Liver (tissue), 9 donors: ENCODE results near the gene TTLL5. TPM values are rescaled to one million over a fixed set of nuclear protein-coding genes. Genes with fewer than 3 reads are reported as not detected.

ENCODE experiments used
- DNase-seq: peaks from one replicate; pipeline ENCODE4 v3.0.0-alpha.2; 2017; ENCODE audit warnings: low spot score
- H3K27ac ChIP-seq, 2 donors: one replicate each; pipeline ENCODE4 v1.7.0; 2013; ENCODE audit warnings: inconsistent platforms in 2 of 2, low read length in 2 of 2, control low read depth in 1 of 2, low read depth in 1 of 2, mild to moderate bottlenecking in 1 of 2
- H3K27me3 ChIP-seq, 4 donors: one replicate each; pipeline versions ENCODE4 v1.6.1 to v1.7.0; 2013; ENCODE audit warnings: low read length in 3 of 4, inconsistent platforms in 1 of 4, mild to moderate bottlenecking in 1 of 4, moderate library complexity in 1 of 4; ENCODE audit not compliant: control insufficient read depth in 4 of 4, insufficient read depth in 4 of 4
- H3K36me3 ChIP-seq, 4 donors: one replicate each; pipeline versions ENCODE4 v1.6.1 to v1.7.0; 2013; ENCODE audit warnings: low read length in 3 of 4, mild to moderate bottlenecking in 3 of 4, low read depth in 1 of 4, moderate library complexity in 1 of 4; ENCODE audit not compliant: control insufficient read depth in 4 of 4, insufficient read depth in 3 of 4
- H3K4me1 ChIP-seq, 4 donors: one replicate each; pipeline versions ENCODE4 v1.6.1 to v1.7.0; 2013; ENCODE audit warnings: low read length in 3 of 4, mild to moderate bottlenecking in 3 of 4, moderate library complexity in 1 of 4; ENCODE audit not compliant: control insufficient read depth in 4 of 4, insufficient read depth in 4 of 4
- H3K4me3 ChIP-seq, 3 donors: one replicate each; pipeline versions ENCODE4 v1.6.1 to v1.7.0; 2013; ENCODE audit warnings: low read length in 3 of 3, control low read depth in 1 of 3, low read depth in 1 of 3, mild to moderate bottlenecking in 1 of 3
- H3K9ac ChIP-seq, 2 donors: one replicate each; pipeline ENCODE4 v1.7.0; 2013; ENCODE audit warnings: low read length in 2 of 2, mild to moderate bottlenecking in 2 of 2, moderate library complexity in 2 of 2, control low read depth in 1 of 2, low read depth in 1 of 2
- H3K9me3 ChIP-seq, 4 donors: one replicate each; pipeline versions ENCODE4 v1.6.1 to v1.7.0; 2013; ENCODE audit warnings: low read length in 3 of 4; ENCODE audit not compliant: control insufficient read depth in 4 of 4
- ATF3 ChIP-seq: IDR thresholded peaks from 2 replicates; pipeline ENCODE4 v1.6.1; 2016; ENCODE audit warnings: antibody characterized with exemption
- EGR1 ChIP-seq, 2 donors: IDR thresholded peaks; 2 replicates each; pipeline ENCODE4 v1.6.1; 2016 to 2018; ENCODE audit warnings: antibody characterized with exemption in 2 of 2, low read depth in 2 of 2
- FOXA1 ChIP-seq: IDR thresholded peaks from 2 replicates; pipeline ENCODE4 v1.6.1; 2016; ENCODE audit warnings: antibody characterized with exemption
- FOXA2 ChIP-seq: IDR thresholded peaks from 2 replicates; pipeline ENCODE4 v1.6.1; 2016; ENCODE audit warnings: antibody characterized with exemption
- GABPA ChIP-seq, 2 donors: IDR thresholded peaks in 1 of 2; conservative IDR thresholded peaks in 1 of 2; 2 replicates each; pipeline ENCODE4 v1.6.1; 2016; ENCODE audit warnings: antibody characterized with exemption in 2 of 2, mild to moderate bottlenecking in 1 of 2, moderate library complexity in 1 of 2
- HNF4A ChIP-seq, 2 donors: conservative IDR thresholded peaks; 2 replicates each; pipeline ENCODE4 v1.6.1; 2016; ENCODE audit warnings: antibody characterized with exemption in 2 of 2, mild to moderate bottlenecking in 2 of 2
- HNF4G ChIP-seq: IDR thresholded peaks from 2 replicates; pipeline ENCODE4 v1.6.1; 2016; ENCODE audit warnings: antibody characterized with exemption
- JUND ChIP-seq, 2 donors: IDR thresholded peaks; 2 replicates each; pipeline ENCODE4 v1.6.1; 2016; ENCODE audit warnings: antibody characterized with exemption in 2 of 2
- RAD21 ChIP-seq, 2 donors: IDR thresholded peaks; 2 replicates each; pipeline ENCODE4 v1.6.1; 2016; ENCODE audit warnings: antibody characterized with exemption in 2 of 2, mild to moderate bottlenecking in 2 of 2
- RXRA ChIP-seq, 2 donors: IDR thresholded peaks; 2 replicates each; pipeline ENCODE4 v1.6.1; 2017 to 2018; ENCODE audit warnings: antibody characterized with exemption in 2 of 2, mild to moderate bottlenecking in 1 of 2
- SP1 ChIP-seq: IDR thresholded peaks from 2 replicates; pipeline ENCODE4 v1.6.1; 2018; ENCODE audit warnings: antibody characterized with exemption, mild to moderate bottlenecking
- TAF1 ChIP-seq: conservative IDR thresholded peaks from 2 replicates; pipeline ENCODE4 v1.6.1; 2016; ENCODE audit warnings: antibody characterized with exemption, mild to moderate bottlenecking
- YY1 ChIP-seq: IDR thresholded peaks from 2 replicates; pipeline ENCODE4 v1.6.1; 2016; ENCODE audit warnings: antibody characterized with exemption, mild to moderate bottlenecking
- ZBTB33 ChIP-seq: IDR thresholded peaks from 2 replicates; pipeline ENCODE4 v1.6.1; 2016; ENCODE audit warnings: antibody characterized with exemption
- WGBS: extraction: QIAGEN DNeasy Blood & Tissue Kit; methylation state at CpG from one replicate; pipeline ENCODE4 v1.1.7; 2013; 5-methylcytosine and 5-hydroxymethylcytosine counted together
- polyA plus RNA-seq, 2 donors: library from polyadenylated mRNA; stranded (reverse) in 1 of 2; unstranded in 1 of 2; fragments of 200-250 nt in 1 of 2; fragments of >200 nt in 1 of 2; fragmentation: Nextera tagmentation in 1 of 2; extraction: Ambion mirVana in 1 of 2; gene quantifications; one replicate each; pipeline versions ENCODE4 v1.2.1 to v1.2.3, GENCODE V29; 2013 to 2015
- total RNA-seq, 2 donors: library from RNA; depleted of rRNA; stranded (reverse); fragments of >200 nt; gene quantifications; one replicate each; pipeline ENCODE4 v1.2.3, GENCODE V29; 2014
- TF ChIP-seq, protein P1 (sequence below): IDR thresholded peaks from 2 replicates; pipeline ENCODE4 v1.6.1; 2016; ENCODE audit warnings: antibody characterized with exemption, mild to moderate bottlenecking
- donor health status: healthy.
- donor health status: healthy.
- donor health status: healthy.
- donor health status: healthy.
- donor health status: healthy.

Gene TTLL5
- total and polyA plus RNA-seq, 4 donors: 4.3 to 14.2 (median 9.8) TPM

DNA sequence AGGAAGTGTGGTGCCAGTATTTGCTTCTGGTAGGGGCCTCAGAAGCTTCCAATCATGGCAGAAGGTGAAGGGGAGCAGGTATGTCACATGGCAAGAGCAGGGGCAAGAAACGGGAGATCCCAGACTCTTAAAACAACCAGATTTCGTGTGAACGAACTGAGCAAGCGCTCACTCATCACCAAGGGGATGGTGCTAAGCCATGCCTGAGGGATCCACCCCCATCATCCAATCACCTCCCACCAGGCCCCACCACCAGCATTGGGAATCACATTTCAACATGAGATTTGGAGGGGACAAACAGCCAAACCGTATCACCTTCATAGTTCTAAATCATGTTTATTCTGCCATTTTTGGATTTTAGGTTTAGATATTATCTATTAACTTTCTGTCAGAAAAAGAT lies 179.9 kb downstream of the TTLL5 start:
- H3K4me1 ChIP-seq: no peaks in the 10 kb centered on the region
- H3K9ac ChIP-seq: no peak overlapping the region
- H3K27me3 ChIP-seq: no peaks in the 10 kb centered on the region
- no peak for DNase-seq
- H3K27ac ChIP-seq: no peak overlapping the region
- no peaks in the 10 kb centered on the region for H3K36me3 ChIP-seq
- H3K4me3 ChIP-seq: no peak overlapping the region
- no peak for TF ChIP-seq EGR1 (IDR thresholded peaks at IDR 0.05; ENCODE audit: low read depth in 2 of 2)
- WGBS: 97% methylated on average over 5 of the region's 5 CpGs
- H3K9me3 ChIP-seq: no peaks in the 10 kb centered on the region

DNA sequence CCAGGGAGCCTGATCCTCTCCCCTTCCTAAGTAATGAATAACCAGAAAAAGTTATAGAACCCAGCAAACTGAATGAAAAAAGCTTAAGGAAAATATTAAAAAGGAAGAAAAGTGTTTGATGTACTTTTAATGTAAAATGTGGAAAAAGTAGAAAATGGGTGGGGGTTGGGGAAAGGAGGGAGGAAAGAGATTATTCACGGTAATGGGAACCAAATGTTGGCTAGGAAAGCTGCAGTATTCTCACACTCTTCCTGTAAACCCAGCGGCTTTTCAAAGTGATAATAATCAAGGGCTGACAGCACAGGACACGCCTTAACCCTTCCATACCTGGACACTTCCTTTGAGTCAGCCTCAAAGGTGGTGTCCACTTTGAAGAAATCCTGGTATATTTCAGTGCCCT lies 181.5 kb downstream of the TTLL5 start:
- Histone ChIP-seq H3K27ac (no peak overlapping the region), H3K36me3 (peaks cover 0 to under 1% (median 0%) of the 10 kb centered on the region in 4 donors), H3K4me1 (no peaks in the 10 kb centered on the region), H3K27me3 (no peaks in the 10 kb centered on the region), H3K9ac (no peak overlapping the region), H3K9me3 (no peaks in the 10 kb centered on the region), H3K4me3 (no peak overlapping the region)
- WGBS: 53% methylated on average over 3 of the region's 3 CpGs
- TF ChIP-seq JUND (IDR thresholded peaks at IDR 0.05) (no peak), EGR1 (IDR thresholded peaks at IDR 0.05; ENCODE audit: low read depth in 2 of 2) (no peak), GABPA (IDR thresholded peaks at IDR 0.05 in 1 of 2, conservative IDR thresholded peaks at IDR 0.05 in 1 of 2) (no peak), RXRA (IDR thresholded peaks at IDR 0.05) (no peak), RAD21 (IDR thresholded peaks at IDR 0.05) (no peak), HNF4A (conservative IDR thresholded peaks at IDR 0.05) (no peak), ATF3 (no peak), YY1 (no peak), FOXA1 (no peak)
- TF ChIP-seq, protein P1, sequence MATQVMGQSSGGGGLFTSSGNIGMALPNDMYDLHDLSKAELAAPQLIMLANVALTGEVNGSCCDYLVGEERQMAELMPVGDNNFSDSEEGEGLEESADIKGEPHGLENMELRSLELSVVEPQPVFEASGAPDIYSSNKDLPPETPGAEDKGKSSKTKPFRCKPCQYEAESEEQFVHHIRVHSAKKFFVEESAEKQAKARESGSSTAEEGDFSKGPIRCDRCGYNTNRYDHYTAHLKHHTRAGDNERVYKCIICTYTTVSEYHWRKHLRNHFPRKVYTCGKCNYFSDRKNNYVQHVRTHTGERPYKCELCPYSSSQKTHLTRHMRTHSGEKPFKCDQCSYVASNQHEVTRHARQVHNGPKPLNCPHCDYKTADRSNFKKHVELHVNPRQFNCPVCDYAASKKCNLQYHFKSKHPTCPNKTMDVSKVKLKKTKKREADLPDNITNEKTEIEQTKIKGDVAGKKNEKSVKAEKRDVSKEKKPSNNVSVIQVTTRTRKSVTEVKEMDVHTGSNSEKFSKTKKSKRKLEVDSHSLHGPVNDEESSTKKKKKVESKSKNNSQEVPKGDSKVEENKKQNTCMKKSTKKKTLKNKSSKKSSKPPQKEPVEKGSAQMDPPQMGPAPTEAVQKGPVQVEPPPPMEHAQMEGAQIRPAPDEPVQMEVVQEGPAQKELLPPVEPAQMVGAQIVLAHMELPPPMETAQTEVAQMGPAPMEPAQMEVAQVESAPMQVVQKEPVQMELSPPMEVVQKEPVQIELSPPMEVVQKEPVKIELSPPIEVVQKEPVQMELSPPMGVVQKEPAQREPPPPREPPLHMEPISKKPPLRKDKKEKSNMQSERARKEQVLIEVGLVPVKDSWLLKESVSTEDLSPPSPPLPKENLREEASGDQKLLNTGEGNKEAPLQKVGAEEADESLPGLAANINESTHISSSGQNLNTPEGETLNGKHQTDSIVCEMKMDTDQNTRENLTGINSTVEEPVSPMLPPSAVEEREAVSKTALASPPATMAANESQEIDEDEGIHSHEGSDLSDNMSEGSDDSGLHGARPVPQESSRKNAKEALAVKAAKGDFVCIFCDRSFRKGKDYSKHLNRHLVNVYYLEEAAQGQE: no peak
- no peak for DNase-seq

DNA sequence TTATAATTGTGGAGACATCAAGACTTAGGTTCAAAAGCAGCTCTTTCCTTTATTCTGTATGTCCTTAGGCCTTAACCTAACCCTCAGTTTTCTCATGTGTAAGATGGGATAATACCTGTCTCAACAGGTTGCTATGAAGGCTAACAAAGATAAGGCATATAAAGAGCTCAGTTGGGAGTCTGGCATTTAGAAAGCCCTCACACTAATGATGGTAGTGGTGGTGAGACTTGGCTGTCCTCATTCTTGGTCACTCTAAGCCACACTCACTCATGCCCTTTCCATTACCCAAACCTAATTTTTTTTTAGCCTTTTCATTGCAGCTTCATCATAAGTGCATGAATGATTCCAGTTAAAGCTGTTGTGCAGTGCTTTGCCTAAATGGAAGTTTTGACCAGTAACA lies 183.4 kb downstream of the TTLL5 start:
- Histone ChIP-seq H3K27ac (no peak overlapping the region), H3K4me3 (no peak overlapping the region), H3K9ac (no peak overlapping the region), H3K4me1 (no peaks in the 10 kb centered on the region), H3K27me3 (no peaks in the 10 kb centered on the region), H3K36me3 (peaks cover 0 to 2% (median 0%) of the 10 kb centered on the region in 4 donors), H3K9me3 (no peaks in the 10 kb centered on the region)
- TF ChIP-seq SP1 (no peak), TAF1 (no peak), FOXA2 (no peak), RXRA (IDR thresholded peaks at IDR 0.05) (no peak), HNF4G (no peak), HNF4A (conservative IDR thresholded peaks at IDR 0.05) (no peak), ZBTB33 (no peak), RAD21 (IDR thresholded peaks at IDR 0.05) (no peak)
- TF ChIP-seq, protein P1: no peak
- no peak for DNase-seq
